ENCODE results near the gene EIF1AD. TPM values are rescaled to one million over a fixed set of nuclear protein-coding genes. Genes with fewer than 3 reads are reported as not detected.

The EIF1AD gene
- total and polyA plus RNA-seq, 9 of the 15 experiments (the other 6 are each of a cell fraction or from before 2014, with no cell fraction given), result 50.1 to 98.8 (median 58.7) TPM

GRCh38 chr11:65988791-65989592 lies 13.0 kb downstream of the EIF1AD start (continued):
- TF ChIP-seq ZBTB40 (IDR thresholded peaks at IDR 0.05) (no peak), ZBTB40 (CRISPR knock-in tag; IDR thresholded peaks at IDR 0.05) (no peak), RBFOX2 (IDR thresholded peaks at IDR 0.05; ENCODE audit: low read depth, low read length) (no peak), JUN (IDR thresholded peaks at IDR 0.05; ENCODE audit: borderline replicate concordance, low read depth, low read length) (peak; percentile 23; the same call in 1 of the 2 replicates), JUN (CRISPR knock-in tag; IDR thresholded peaks at IDR 0.05; ENCODE audit: borderline replicate concordance) (no peak), XRCC3 (IDR thresholded peaks at IDR 0.05) (no peak), NBN (IDR thresholded peaks at IDR 0.05; ENCODE audit: low read depth) (0 out of 2 replicates have a peak, but pooled peaks have one; percentile 45), ZFP36 (IDR thresholded peaks at IDR 0.05; ENCODE audit: low read depth, low read length, partially characterized antibody) (no peak), ZNF280A (IDR thresholded peaks at IDR 0.05; ENCODE audit: low read depth, partially characterized antibody) (no peak), CBX1 (IDR thresholded peaks at IDR 0.05; ENCODE audit: low read depth) (no peak), IRF9 (tag; IDR thresholded peaks at IDR 0.05) (0 out of 2 replicates have a peak, but pooled peaks have one; percentile 19), ZBTB8A (IDR thresholded peaks at IDR 0.05; ENCODE audit: partially characterized antibody) (no peak), HNRNPH1 (optimal IDR thresholded peaks at IDR 0.05; ENCODE audit: low read depth, low read length) (no peak), MAFK (IDR thresholded peaks at IDR 0.05; ENCODE audit: low read length) (peak; percentile 58), FOSL1 (tag; conservative IDR thresholded peaks at IDR 0.05) (no peak), DPF2 (IDR thresholded peaks at IDR 0.05) (no peak), ZNF253 (CRISPR knock-in tag; conservative IDR thresholded peaks at IDR 0.05) (no peak)

Data from K562 (cell line).